CD14-positive monocyte (primary cell): ENCODE measurements around the gene IMPDH1. TPM values are rescaled to one million over a fixed set of nuclear protein-coding genes. Genes with fewer than 3 reads are reported as not detected.
"Not testable (repeated sequence)": the region's sequence is repeated elsewhere in the genome, so short reads cannot be mapped to it uniquely, and the experiment has no call there.

Experiments
- DNase-seq, 3 donors: peaks; one replicate each; pipeline ENCODE4 v3.0.0-alpha.2; 2011 to 2022
- H2AFZ ChIP-seq: 2 replicates; pipeline ENCODE4 v1.6.0; 2012; ENCODE audit warnings: mild to moderate bottlenecking, low read depth, low read length, inconsistent platforms; ENCODE audit not compliant: insufficient read depth, poor library complexity, severe bottlenecking
- H3K27ac ChIP-seq, 2 donors: 1 replicate in 1 of 2; 2 replicates in 1 of 2; pipeline ENCODE4 v1.5.1; 2012 to 2013; ENCODE audit warnings: low read length in 2 of 2, control low read depth in 1 of 2, inconsistent platforms in 1 of 2, low read depth in 1 of 2, mild to moderate bottlenecking in 1 of 2
- H3K27me3 ChIP-seq, 2 donors: one replicate each; pipeline versions ENCODE4 v1.6.0 to v1.6.1; 2011 to 2013; ENCODE audit warnings: low read length in 2 of 2; ENCODE audit not compliant: control insufficient read depth in 2 of 2, insufficient read depth in 2 of 2
- H3K36me3 ChIP-seq, 2 donors: replicated peaks in 1 of 2; 1 replicate in 1 of 2; 2 replicates in 1 of 2; pipeline versions ENCODE4 v1.5.1 to v1.6.1; 2012 to 2013; ENCODE audit warnings: low read length in 2 of 2, control low read depth in 1 of 2, inconsistent platforms in 1 of 2, mild to moderate bottlenecking in 1 of 2; ENCODE audit not compliant: insufficient read depth in 2 of 2, control insufficient read depth in 1 of 2
- H3K4me1 ChIP-seq, 2 donors: 1 replicate in 1 of 2; 2 replicates in 1 of 2; pipeline versions ENCODE4 v1.5.1 to v1.6.1; 2012 to 2013; ENCODE audit warnings: low read length in 2 of 2, control low read depth in 1 of 2, inconsistent platforms in 1 of 2, mild to moderate bottlenecking in 1 of 2, moderate library complexity in 1 of 2; ENCODE audit not compliant: insufficient read depth in 2 of 2, control insufficient read depth in 1 of 2
- H3K4me2 ChIP-seq: replicated peaks from 2 replicates; pipeline ENCODE3; 2012; ENCODE audit warnings: low read length, moderate library complexity, mild to moderate bottlenecking; ENCODE audit not compliant: poor library complexity, severe bottlenecking; ENCODE audit errors: extremely low read depth
- H3K4me3 ChIP-seq, 3 experiments: fragments of 200-600 bp in 1 of 3; sonication (generic) in 1 of 3; replicated peaks in 1 of 3; 1 replicate in 2 of 3; 2 replicates in 1 of 3; pipeline ENCODE4 v1.5.1; 2011 to 2013; ENCODE audit warnings: low read length in 3 of 3, mild to moderate bottlenecking in 3 of 3, control low read depth in 2 of 3, low read depth in 2 of 3, inconsistent platforms in 1 of 3, moderate library complexity in 1 of 3
- H3K79me2 ChIP-seq: 2 replicates; pipeline ENCODE4 v1.6.0; 2012; ENCODE audit warnings: mild to moderate bottlenecking, control low read depth, inconsistent platforms, low read length, moderate library complexity; ENCODE audit not compliant: insufficient read depth
- H3K9ac ChIP-seq: 2 replicates; pipeline ENCODE4 v1.6.0; 2017; ENCODE audit warnings: low read length, mild to moderate bottlenecking; ENCODE audit not compliant: insufficient read depth, poor library complexity, severe bottlenecking
- H3K9me3 ChIP-seq, 2 donors: replicated peaks in 1 of 2; 1 replicate in 1 of 2; 2 replicates in 1 of 2; pipeline versions ENCODE4 v1.5.1 to v1.6.1; 2012 to 2013; ENCODE audit warnings: low read length in 2 of 2, control low read depth in 1 of 2; ENCODE audit not compliant: control insufficient read depth in 1 of 2, insufficient read depth in 1 of 2
- H4K20me1 ChIP-seq: 2 replicates; pipeline ENCODE4 v1.6.0; 2012; ENCODE audit warnings: mild to moderate bottlenecking, low read length, control low read depth, moderate library complexity; ENCODE audit not compliant: insufficient read depth
- H3K27ac Mint-ChIP-seq, 7 donors: one replicate each; pipeline ENCODE4 v1.8.0; 2020; ENCODE audit warnings: mild to moderate bottlenecking in 7 of 7, mixed read lengths in 7 of 7, moderate library complexity in 6 of 7, inconsistent platforms in 2 of 7
- H3K27me3 Mint-ChIP-seq, 3 donors: one replicate each; pipeline ENCODE4 v1.8.0; 2021 to 2022; ENCODE audit warnings: low read depth in 3 of 3, mild to moderate bottlenecking in 3 of 3, mixed read lengths in 3 of 3, moderate library complexity in 3 of 3, inconsistent platforms in 1 of 3
- H3K36me3 Mint-ChIP-seq, 2 donors: one replicate each; pipeline ENCODE4 v1.8.0; 2020; ENCODE audit warnings: mixed read lengths in 2 of 2, inconsistent platforms in 1 of 2, mild to moderate bottlenecking in 1 of 2
- H3K4me1 Mint-ChIP-seq: one replicate; pipeline ENCODE4 v1.8.0; 2020; ENCODE audit warnings: mild to moderate bottlenecking, mixed read lengths
- H3K4me3 Mint-ChIP-seq, 2 donors: one replicate each; pipeline ENCODE4 v1.8.0; 2020; ENCODE audit warnings: mild to moderate bottlenecking in 2 of 2, mixed read lengths in 2 of 2, moderate library complexity in 1 of 2
- H3K9me3 Mint-ChIP-seq, 7 donors: one replicate each; pipeline ENCODE4 v1.8.0; 2020 to 2022; ENCODE audit warnings: mixed read lengths in 7 of 7, mild to moderate bottlenecking in 6 of 7, moderate library complexity in 6 of 7, inconsistent platforms in 2 of 7
- WGBS: methylation state at CpG from one replicate; pipeline ENCODE4 v1.1.5; 2013; ENCODE audit warnings: missing lambda C conversion rate; ENCODE audit not compliant: insufficient coverage; 5-methylcytosine and 5-hydroxymethylcytosine counted together
- intact Hi-C, 2 donors: fragments of 100-400 bp; cut with micrococcal nuclease; formaldehyde crosslinking; loops; one replicate each; pipeline versions ENCODE4 v1.15.0 to v1.15.1; 2023
- polyA plus RNA-seq, 3 donors: library from polyadenylated mRNA; depleted of rRNA in 1 of 3; unstranded in 2 of 3; stranded (reverse) in 1 of 3; fragments of 300-500 nt in 2 of 3; fragments of >200 nt in 1 of 3; fragmentation: Illumina TruSeq in 2 of 3; gene quantifications; 1 replicate in 2 of 3; 2 replicates in 1 of 3; pipeline ENCODE4 v1.2.3, GENCODE V29; 2012 to 2021
- TF ChIP-seq, protein P1 (sequence below): fragments of 200-600 bp; IDR thresholded peaks from one replicate; pipeline ENCODE4 v1.8.0; 2022; ENCODE audit warnings: antibody characterized with exemption, mild to moderate bottlenecking

The IMPDH1 gene
- polyA plus RNA-seq, 3 donors = 110 to 259 (median 152) TPM

GRCh38 chr7:128458956-128459355 lies 49.2 kb upstream of the IMPDH1 start:
- H3K9me3 ChIP-seq = no peaks in the 10 kb centered on the region
- TF ChIP-seq, protein P1, sequence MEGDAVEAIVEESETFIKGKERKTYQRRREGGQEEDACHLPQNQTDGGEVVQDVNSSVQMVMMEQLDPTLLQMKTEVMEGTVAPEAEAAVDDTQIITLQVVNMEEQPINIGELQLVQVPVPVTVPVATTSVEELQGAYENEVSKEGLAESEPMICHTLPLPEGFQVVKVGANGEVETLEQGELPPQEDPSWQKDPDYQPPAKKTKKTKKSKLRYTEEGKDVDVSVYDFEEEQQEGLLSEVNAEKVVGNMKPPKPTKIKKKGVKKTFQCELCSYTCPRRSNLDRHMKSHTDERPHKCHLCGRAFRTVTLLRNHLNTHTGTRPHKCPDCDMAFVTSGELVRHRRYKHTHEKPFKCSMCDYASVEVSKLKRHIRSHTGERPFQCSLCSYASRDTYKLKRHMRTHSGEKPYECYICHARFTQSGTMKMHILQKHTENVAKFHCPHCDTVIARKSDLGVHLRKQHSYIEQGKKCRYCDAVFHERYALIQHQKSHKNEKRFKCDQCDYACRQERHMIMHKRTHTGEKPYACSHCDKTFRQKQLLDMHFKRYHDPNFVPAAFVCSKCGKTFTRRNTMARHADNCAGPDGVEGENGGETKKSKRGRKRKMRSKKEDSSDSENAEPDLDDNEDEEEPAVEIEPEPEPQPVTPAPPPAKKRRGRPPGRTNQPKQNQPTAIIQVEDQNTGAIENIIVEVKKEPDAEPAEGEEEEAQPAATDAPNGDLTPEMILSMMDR = no peak
- Mint-ChIP-seq H3K36me3 (peaks cover 4 to 13% of the 10 kb centered on the region in 2 donors), H3K27ac (peak overlapping the region in 2 of 7 donors; percentile 7 to 43), H3K4me3 (no peak overlapping the region), H3K27me3 (no peaks in the 10 kb centered on the region), H3K9me3 (no peaks in the 10 kb centered on the region), H3K4me1 (peaks cover 25% of the 10 kb centered on the region)
- H3K27me3 ChIP-seq = no peaks in the 10 kb centered on the region
- H3K9ac ChIP-seq = no peak overlapping the region
- H3K36me3 ChIP-seq = no peaks in the 10 kb centered on the region
- H2AFZ ChIP-seq = no peak overlapping the region
- intact Hi-C loops = loop anchor here (1.0 to 10.0 kb wide), 3 partner anchors 32 to 114 kb away; partner anchors contain the start of genes IMPDH1 (in 2 of the 2) and RBM28 (in 1 of the 2)
- no peak overlapping the region for H3K4me2 ChIP-seq
- 89% methylated on average over 2 of the region's 3 CpGs for WGBS
- peaks cover 36% of the 10 kb centered on the region for H3K79me2 ChIP-seq
- peaks cover 20 to 30% of the 10 kb centered on the region in 2 donors for H3K4me1 ChIP-seq
- no peak for DNase-seq
- no peak overlapping the region for H3K4me3 ChIP-seq
- H3K27ac ChIP-seq = peak overlapping the region in 1 of 2 donors; percentile 3
- no peaks in the 10 kb centered on the region for H4K20me1 ChIP-seq

- H3K79me2 ChIP-seq = peaks cover 36% of the 10 kb centered on the region
- no CpG with 5 or more reads among the region's 6 CpGs for WGBS
- Mint-ChIP-seq H3K4me1 (peaks cover 25% of the 10 kb centered on the region), H3K27ac (peak overlapping the region in 1 of 7 donors; percentile 44)
- H3K9me3 Mint-ChIP-seq, H3K27me3 ChIP-seq, H3K27ac ChIP-seq, DNase-seq, H3K4me3 ChIP-seq, H3K27me3 Mint-ChIP-seq, H3K4me3 Mint-ChIP-seq, H3K36me3 Mint-ChIP-seq, H3K36me3 ChIP-seq, H4K20me1 ChIP-seq, H3K9me3 ChIP-seq, H3K4me2 ChIP-seq, H3K9ac ChIP-seq, H2AFZ ChIP-seq: not testable (repeated sequence)
- peaks cover 20 to 30% of the 10 kb centered on the region in 2 donors for H3K4me1 ChIP-seq
- intact Hi-C loops = loop anchor here (10.0 kb wide), 2 partner anchors 53 to 113 kb away; partner anchors contain the start of genes IMPDH1 (in 2 of the 2) and RBM28 (in 1 of the 2)
These were observed 47.6 kb upstream of the IMPDH1 start for GRCh38 chr7:128457385-128457784.
